ENCODE results near the gene OGFOD1.

The OGFOD1 gene

GRCh38 chr16:56493815-56494214 is 42.5 kb downstream of the OGFOD1 start:
- TF ChIP-seq FOXP2 (optimal IDR thresholded peaks at IDR 0.05; ENCODE audit: borderline replicate concordance, extremely low read depth, extremely low read length, insufficient read depth) (no peak), SIN3A (IDR thresholded peaks at IDR 0.05; ENCODE audit: borderline replicate concordance, insufficient read depth, low read length) (no peak), REST (IDR thresholded peaks at IDR 0.05; ENCODE audit: insufficient read depth in 1 of 2, low read depth in 2 of 2, low read length in 2 of 2) (no peak), TAF1 (IDR thresholded peaks at IDR 0.05; ENCODE audit: borderline replicate concordance, insufficient read depth, low read length) (no peak), POLR2AphosphoS5 (IDR thresholded peaks at IDR 0.05; ENCODE audit: low read depth, low read length) (no peak)

GRCh38 chr16:56505181-56505580 is 53.8 kb downstream of the OGFOD1 start:
- no peak for TF ChIP-seq SIN3A (IDR thresholded peaks at IDR 0.05; ENCODE audit: borderline replicate concordance, insufficient read depth, low read length)
- TF ChIP-seq POLR2AphosphoS5 (IDR thresholded peaks at IDR 0.05; ENCODE audit: low read depth, low read length) = no peak
- no peak for TF ChIP-seq TAF1 (IDR thresholded peaks at IDR 0.05; ENCODE audit: borderline replicate concordance, insufficient read depth, low read length)
- TF ChIP-seq REST (IDR thresholded peaks at IDR 0.05; ENCODE audit: insufficient read depth in 1 of 2, low read depth in 2 of 2, low read length in 2 of 2) = no peak
- TF ChIP-seq FOXP2 (optimal IDR thresholded peaks at IDR 0.05; ENCODE audit: borderline replicate concordance, extremely low read depth, extremely low read length, insufficient read depth) = no peak

- no peak for TF ChIP-seq POLR2AphosphoS5 (IDR thresholded peaks at IDR 0.05; ENCODE audit: low read depth, low read length)
- TF ChIP-seq TAF1 (IDR thresholded peaks at IDR 0.05; ENCODE audit: borderline replicate concordance, insufficient read depth, low read length) = no peak
These were observed 55.6 kb downstream of the OGFOD1 start for GRCh38 chr16:56506941-56507340.

- no peak for TF ChIP-seq REST (IDR thresholded peaks at IDR 0.05; ENCODE audit: insufficient read depth in 1 of 2, low read depth in 2 of 2, low read length in 2 of 2)
- TF ChIP-seq SIN3A (IDR thresholded peaks at IDR 0.05; ENCODE audit: borderline replicate concordance, insufficient read depth, low read length) = no peak
- TF ChIP-seq POLR2AphosphoS5 (IDR thresholded peaks at IDR 0.05; ENCODE audit: low read depth, low read length) = no peak
- TF ChIP-seq FOXP2 (optimal IDR thresholded peaks at IDR 0.05; ENCODE audit: borderline replicate concordance, extremely low read depth, extremely low read length, insufficient read depth) = no peak
- TF ChIP-seq TAF1 (IDR thresholded peaks at IDR 0.05; ENCODE audit: borderline replicate concordance, insufficient read depth, low read length) = no peak
These were observed 59.2 kb downstream of the OGFOD1 start for GRCh38 chr16:56510544-56510943.

- TF ChIP-seq REST (IDR thresholded peaks at IDR 0.05; ENCODE audit: insufficient read depth in 1 of 2, low read depth in 2 of 2, low read length in 2 of 2) (no peak), TAF1 (IDR thresholded peaks at IDR 0.05; ENCODE audit: borderline replicate concordance, insufficient read depth, low read length) (no peak), SIN3A (IDR thresholded peaks at IDR 0.05; ENCODE audit: borderline replicate concordance, insufficient read depth, low read length) (no peak), POLR2AphosphoS5 (IDR thresholded peaks at IDR 0.05; ENCODE audit: low read depth, low read length) (no peak)
These were observed 60.7 kb downstream of the OGFOD1 start for GRCh38 chr16:56512025-56512424.

Measured in PFSK-1 (cell line).